ENCODE data around the gene INPP5A. TPM values are rescaled to one million over a fixed set of nuclear protein-coding genes. Genes with fewer than 3 reads are reported as not detected.

Gene INPP5A
- total RNA-seq, 1 donor, result 36.8 TPM

GRCh38 chr10:132714986-132715775, 177.6 kb downstream of the INPP5A start:
- no peak for TF ChIP-seq CTCF (IDR thresholded peaks at IDR 0.05; ENCODE audit: insufficient read depth, low read length)

GRCh38 chr10:132715776-132716680, 178.4 kb downstream of the INPP5A start:
- no peak for DNase-seq (ENCODE audit: low read depth)
- no peak for TF ChIP-seq CTCF (IDR thresholded peaks at IDR 0.05; ENCODE audit: insufficient read depth, low read length)
- no peak overlapping the region for H3K4me3 ChIP-seq (ENCODE audit: low read depth, low read length)

More at GRCh38 chr10:132714986-132715775, 177.6 kb downstream of the INPP5A start:
- H3K4me3 ChIP-seq (ENCODE audit: low read depth, low read length), result no peak overlapping the region
- DNase-seq (ENCODE audit: low read depth), result no peak

GRCh38 chr10:132716691-132717490, 179.3 kb downstream of the INPP5A start:
- no peak for TF ChIP-seq CTCF (IDR thresholded peaks at IDR 0.05; ENCODE audit: insufficient read depth, low read length)
- DNase-seq (ENCODE audit: low read depth), result no peak
- H3K4me3 ChIP-seq (ENCODE audit: low read depth, low read length), result no peak overlapping the region

- H3K4me3 ChIP-seq (ENCODE audit: low read depth, low read length), result no peak overlapping the region
- TF ChIP-seq CTCF (IDR thresholded peaks at IDR 0.05; ENCODE audit: insufficient read depth, low read length), result no peak
- DNase-seq (ENCODE audit: low read depth), result no peak
Measured at GRCh38 chr10:132721725-132722124, 184.1 kb downstream of the INPP5A start.

- TF ChIP-seq CTCF (IDR thresholded peaks at IDR 0.05; ENCODE audit: insufficient read depth, low read length), result no peak
- H3K4me3 ChIP-seq (ENCODE audit: low read depth, low read length), result no peak overlapping the region
- DNase-seq (ENCODE audit: low read depth), result no peak
Measured at GRCh38 chr10:132722394-132723329, 185.1 kb downstream of the INPP5A start.

Measured in fibroblast of the aortic adventitia (primary cell).